ENCODE data around the gene CERK.

GRCh38 chr22:46754826-46755225 is 16.8 kb upstream of the CERK start:
- TF ChIP-seq POLR2A (IDR thresholded peaks at IDR 0.05; ENCODE audit: low read length) (no peak), GATA1 (IDR thresholded peaks at IDR 0.05; ENCODE audit: low read depth, low read length) (no peak)
